ENCODE results near the gene CABCOCO1.

- TF ChIP-seq POLR2AphosphoS5 (IDR thresholded peaks at IDR 0.05; ENCODE audit: low read depth, low read length) (no peak), POLR2A (IDR thresholded peaks at IDR 0.05; ENCODE audit: borderline replicate concordance, extremely low read depth, insufficient read depth, insufficient read length) (no peak), EZH2phosphoT487 (IDR thresholded peaks at IDR 0.05; ENCODE audit: borderline replicate concordance) (no peak), ZNF274 (IDR thresholded peaks at IDR 0.05; ENCODE audit: low read depth, low read length) (no peak), CEBPB (IDR thresholded peaks at IDR 0.05; ENCODE audit: low read depth) (no peak), EZH2 (IDR thresholded peaks at IDR 0.05) (no peak), ATF3 (IDR thresholded peaks at IDR 0.05) (no peak)
- TF ChIP-seq, protein P1, sequence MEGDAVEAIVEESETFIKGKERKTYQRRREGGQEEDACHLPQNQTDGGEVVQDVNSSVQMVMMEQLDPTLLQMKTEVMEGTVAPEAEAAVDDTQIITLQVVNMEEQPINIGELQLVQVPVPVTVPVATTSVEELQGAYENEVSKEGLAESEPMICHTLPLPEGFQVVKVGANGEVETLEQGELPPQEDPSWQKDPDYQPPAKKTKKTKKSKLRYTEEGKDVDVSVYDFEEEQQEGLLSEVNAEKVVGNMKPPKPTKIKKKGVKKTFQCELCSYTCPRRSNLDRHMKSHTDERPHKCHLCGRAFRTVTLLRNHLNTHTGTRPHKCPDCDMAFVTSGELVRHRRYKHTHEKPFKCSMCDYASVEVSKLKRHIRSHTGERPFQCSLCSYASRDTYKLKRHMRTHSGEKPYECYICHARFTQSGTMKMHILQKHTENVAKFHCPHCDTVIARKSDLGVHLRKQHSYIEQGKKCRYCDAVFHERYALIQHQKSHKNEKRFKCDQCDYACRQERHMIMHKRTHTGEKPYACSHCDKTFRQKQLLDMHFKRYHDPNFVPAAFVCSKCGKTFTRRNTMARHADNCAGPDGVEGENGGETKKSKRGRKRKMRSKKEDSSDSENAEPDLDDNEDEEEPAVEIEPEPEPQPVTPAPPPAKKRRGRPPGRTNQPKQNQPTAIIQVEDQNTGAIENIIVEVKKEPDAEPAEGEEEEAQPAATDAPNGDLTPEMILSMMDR (IDR thresholded peaks at IDR 0.05 in 2 of 3, conservative IDR thresholded peaks at IDR 0.05 in 1 of 3; ENCODE audit: borderline replicate concordance in 1 of 3, insufficient read depth in 1 of 3, low read depth in 2 of 3, low read length in 2 of 3), result no peak
- TF ChIP-seq, protein P2, sequence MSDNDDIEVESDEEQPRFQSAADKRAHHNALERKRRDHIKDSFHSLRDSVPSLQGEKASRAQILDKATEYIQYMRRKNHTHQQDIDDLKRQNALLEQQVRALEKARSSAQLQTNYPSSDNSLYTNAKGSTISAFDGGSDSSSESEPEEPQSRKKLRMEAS (IDR thresholded peaks at IDR 0.05), result no peak
- TF ChIP-seq, protein P3, sequence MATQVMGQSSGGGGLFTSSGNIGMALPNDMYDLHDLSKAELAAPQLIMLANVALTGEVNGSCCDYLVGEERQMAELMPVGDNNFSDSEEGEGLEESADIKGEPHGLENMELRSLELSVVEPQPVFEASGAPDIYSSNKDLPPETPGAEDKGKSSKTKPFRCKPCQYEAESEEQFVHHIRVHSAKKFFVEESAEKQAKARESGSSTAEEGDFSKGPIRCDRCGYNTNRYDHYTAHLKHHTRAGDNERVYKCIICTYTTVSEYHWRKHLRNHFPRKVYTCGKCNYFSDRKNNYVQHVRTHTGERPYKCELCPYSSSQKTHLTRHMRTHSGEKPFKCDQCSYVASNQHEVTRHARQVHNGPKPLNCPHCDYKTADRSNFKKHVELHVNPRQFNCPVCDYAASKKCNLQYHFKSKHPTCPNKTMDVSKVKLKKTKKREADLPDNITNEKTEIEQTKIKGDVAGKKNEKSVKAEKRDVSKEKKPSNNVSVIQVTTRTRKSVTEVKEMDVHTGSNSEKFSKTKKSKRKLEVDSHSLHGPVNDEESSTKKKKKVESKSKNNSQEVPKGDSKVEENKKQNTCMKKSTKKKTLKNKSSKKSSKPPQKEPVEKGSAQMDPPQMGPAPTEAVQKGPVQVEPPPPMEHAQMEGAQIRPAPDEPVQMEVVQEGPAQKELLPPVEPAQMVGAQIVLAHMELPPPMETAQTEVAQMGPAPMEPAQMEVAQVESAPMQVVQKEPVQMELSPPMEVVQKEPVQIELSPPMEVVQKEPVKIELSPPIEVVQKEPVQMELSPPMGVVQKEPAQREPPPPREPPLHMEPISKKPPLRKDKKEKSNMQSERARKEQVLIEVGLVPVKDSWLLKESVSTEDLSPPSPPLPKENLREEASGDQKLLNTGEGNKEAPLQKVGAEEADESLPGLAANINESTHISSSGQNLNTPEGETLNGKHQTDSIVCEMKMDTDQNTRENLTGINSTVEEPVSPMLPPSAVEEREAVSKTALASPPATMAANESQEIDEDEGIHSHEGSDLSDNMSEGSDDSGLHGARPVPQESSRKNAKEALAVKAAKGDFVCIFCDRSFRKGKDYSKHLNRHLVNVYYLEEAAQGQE (IDR thresholded peaks at IDR 0.05; ENCODE audit: low read depth), result no peak
Observed at GRCh38 chr10:61705022-61705613, 42.4 kb downstream of the CABCOCO1 start.

Measured in HCT116 (cell line).